Measurements from ENCODE around the gene AMMECR1.

AMMECR1 gene

GRCh38 chrX:110212299-110212698, 105.6 kb downstream of the AMMECR1 start:
- no peak overlapping the region for H3K27ac ChIP-seq (ENCODE audit: low read length)
- TF ChIP-seq CTCF (IDR thresholded peaks at IDR 0.05; ENCODE audit: low read length) (no peak), EZH2phosphoT487 (IDR thresholded peaks at IDR 0.05; ENCODE audit: low read length) (no peak), EZH2 (optimal IDR thresholded peaks at IDR 0.05; ENCODE audit: low read depth, low read length) (no peak)
- H4K20me1 ChIP-seq (ENCODE audit: insufficient read depth, low read length): no peaks in the 10 kb centered on the region
- no peaks in the 10 kb centered on the region for H3K4me1 ChIP-seq (ENCODE audit: low read length)
- H3K79me2 ChIP-seq (ENCODE audit: low read length): no peaks in the 10 kb centered on the region
- H3K9me3 ChIP-seq (replicated peaks; ENCODE audit: insufficient read depth, low read length): no peaks in the 10 kb centered on the region
- no peak for DNase-seq
- H3F3A ChIP-seq (ENCODE audit: insufficient read depth, low read length): no peaks in the 10 kb centered on the region
- no peaks in the 10 kb centered on the region for H3K27me3 ChIP-seq (replicated peaks; ENCODE audit: insufficient read depth, low read length)
- H2AFZ ChIP-seq (ENCODE audit: low read length): no peak overlapping the region
- no peak overlapping the region for H3K4me3 ChIP-seq (ENCODE audit: low read length)
- H3K9me2 ChIP-seq (replicated peaks; ENCODE audit: insufficient read depth, low read length): no peaks in the 10 kb centered on the region
- no peaks in the 10 kb centered on the region for H3K36me3 ChIP-seq (replicated peaks; ENCODE audit: insufficient read depth, low read length)
- H3K9ac ChIP-seq (ENCODE audit: low read length): no peak overlapping the region
- H3K4me2 ChIP-seq (ENCODE audit: low read depth, low read length): no peak overlapping the region

DNA sequence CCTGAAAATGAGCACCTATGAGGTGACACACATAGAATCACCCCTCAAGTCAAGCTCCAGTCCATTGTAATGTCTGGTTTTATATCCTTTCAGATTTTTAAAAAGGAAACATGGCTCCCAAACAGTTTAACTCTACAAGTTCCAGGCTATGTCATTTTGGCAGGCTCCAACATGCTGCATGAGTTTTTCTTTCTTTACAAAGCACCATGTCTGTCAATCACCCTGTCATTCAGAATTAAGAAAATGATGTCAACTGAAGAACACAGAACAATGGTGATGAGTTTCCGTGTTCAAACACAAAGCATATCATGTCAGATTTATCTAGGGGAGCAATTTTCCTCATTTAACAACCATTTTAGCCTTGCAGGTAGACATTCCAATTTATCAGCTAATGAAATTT, 106.5 kb downstream of the AMMECR1 start:
- H3K36me3 ChIP-seq (replicated peaks; ENCODE audit: insufficient read depth, low read length): no peaks in the 10 kb centered on the region
- no peaks in the 10 kb centered on the region for H3K79me2 ChIP-seq (ENCODE audit: low read length)
- no peaks in the 10 kb centered on the region for H3K27me3 ChIP-seq (replicated peaks; ENCODE audit: insufficient read depth, low read length)
- H3K4me1 ChIP-seq (ENCODE audit: low read length): no peaks in the 10 kb centered on the region
- no peak overlapping the region for H3K9ac ChIP-seq (ENCODE audit: low read length)
- H2AFZ ChIP-seq (ENCODE audit: low read length): no peak overlapping the region
- TF ChIP-seq EZH2phosphoT487 (IDR thresholded peaks at IDR 0.05; ENCODE audit: low read length) (no peak), EZH2 (optimal IDR thresholded peaks at IDR 0.05; ENCODE audit: low read depth, low read length) (no peak), CTCF (IDR thresholded peaks at IDR 0.05; ENCODE audit: low read length) (no peak)
- H3K4me2 ChIP-seq (ENCODE audit: low read depth, low read length): no peak overlapping the region
- DNase-seq: no peak
- H3K9me2 ChIP-seq (replicated peaks; ENCODE audit: insufficient read depth, low read length): no peaks in the 10 kb centered on the region
- H4K20me1 ChIP-seq (ENCODE audit: insufficient read depth, low read length): no peaks in the 10 kb centered on the region
- no peak overlapping the region for H3K27ac ChIP-seq (ENCODE audit: low read length)
- H3K4me3 ChIP-seq (ENCODE audit: low read length): no peak overlapping the region
- no peaks in the 10 kb centered on the region for H3K9me3 ChIP-seq (replicated peaks; ENCODE audit: insufficient read depth, low read length)
- H3F3A ChIP-seq (ENCODE audit: insufficient read depth, low read length): no peaks in the 10 kb centered on the region

DNA sequence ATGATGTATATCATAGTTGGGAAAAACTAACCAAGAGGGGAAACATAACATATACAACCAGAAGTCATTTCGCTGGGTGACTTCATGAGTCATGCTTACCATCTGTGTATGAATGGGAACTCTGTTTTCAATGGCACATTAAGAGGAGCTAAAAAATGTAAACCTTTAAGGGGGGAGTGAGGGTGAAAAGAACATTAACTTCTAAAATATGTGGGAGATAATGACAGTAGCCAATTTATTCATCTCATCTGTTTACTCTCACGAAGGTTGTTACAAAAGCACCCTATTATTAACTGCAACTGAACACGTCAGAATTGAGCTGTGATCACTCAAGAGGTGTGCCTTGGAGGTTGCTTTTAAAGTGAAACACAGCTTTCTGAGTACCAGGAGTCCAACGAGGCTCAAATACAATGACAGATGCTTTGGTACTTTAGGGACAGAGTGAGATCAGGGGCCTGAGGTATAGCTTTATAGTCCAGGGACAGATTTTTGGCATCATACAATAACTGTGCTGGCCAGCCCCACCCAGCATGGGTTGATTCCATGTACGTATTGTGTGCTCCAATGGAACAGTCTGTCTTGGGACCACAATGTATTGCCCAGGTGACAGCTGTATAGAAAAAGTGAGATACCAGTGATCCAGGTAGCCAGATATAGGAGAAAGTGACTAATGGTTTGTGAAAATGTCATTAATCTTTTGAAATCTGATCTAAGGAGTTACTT, 107.3 kb downstream of the AMMECR1 start:
- Histone ChIP-seq H3K4me1 (ENCODE audit: low read length) (no peaks in the 10 kb centered on the region), H3K4me3 (ENCODE audit: low read length) (no peak overlapping the region), H3K9ac (ENCODE audit: low read length) (no peak overlapping the region), H3K4me2 (ENCODE audit: low read depth, low read length) (no peak overlapping the region), H2AFZ (ENCODE audit: low read length) (no peak overlapping the region), H3K27me3 (replicated peaks; ENCODE audit: insufficient read depth, low read length) (no peaks in the 10 kb centered on the region), H3K79me2 (ENCODE audit: low read length) (no peaks in the 10 kb centered on the region), H3K9me2 (replicated peaks; ENCODE audit: insufficient read depth, low read length) (no peaks in the 10 kb centered on the region), H4K20me1 (ENCODE audit: insufficient read depth, low read length) (no peaks in the 10 kb centered on the region), H3K36me3 (replicated peaks; ENCODE audit: insufficient read depth, low read length) (no peaks in the 10 kb centered on the region), H3K27ac (ENCODE audit: low read length) (no peak overlapping the region), H3K9me3 (replicated peaks; ENCODE audit: insufficient read depth, low read length) (no peaks in the 10 kb centered on the region), H3F3A (ENCODE audit: insufficient read depth, low read length) (no peaks in the 10 kb centered on the region)
- TF ChIP-seq CTCF (IDR thresholded peaks at IDR 0.05; ENCODE audit: low read length) (no peak), EZH2phosphoT487 (IDR thresholded peaks at IDR 0.05; ENCODE audit: low read length) (no peak), EZH2 (optimal IDR thresholded peaks at IDR 0.05; ENCODE audit: low read depth, low read length) (no peak)
- no peak for DNase-seq

All from MM.1S (cell line).